Endothelial cell of umbilical vein (primary cell): ENCODE results near the gene CDH23. TPM values are rescaled to one million over a fixed set of nuclear protein-coding genes. Genes with fewer than 3 reads are reported as not detected.

Experiments
- BruUV-seq: library from RNA; stranded (reverse); fragments of 400-500 nt; replicated peaks from 2 replicates; lab custom pipeline; 2021; lab: Mats Ljungman, UMichigan
- CTCF ChIA-PET: fragments of 300-600, 350-600 bp; sonication (Branson Sonifier 250); formaldehyde crosslinking; loops from one replicate; lab custom pipeline; 2021; ENCODE audit warnings: antibody characterized with exemption, inconsistent platforms; lab: Charles Lee
- POLR2A ChIA-PET: fragments of 300-600, 350-600 bp; sonication (Branson Sonifier 250); formaldehyde crosslinking; loops from one replicate; lab custom pipeline; 2021; ENCODE audit warnings: antibody characterized with exemption, inconsistent platforms; lab: Charles Lee
- DNase-seq: peaks from one replicate; pipeline ENCODE4 v3.0.0-alpha.2; 2011; ENCODE audit warnings: low read depth, low spot score
- FAIRE-seq: peaks from 2 replicates; lab custom pipeline; 2011; peaks lifted over from hg19 to GRCh38; lab: Jason Lieb, UNC
- H2AFZ ChIP-seq: 2 replicates; pipeline ENCODE4 v1.6.0; 2012; ENCODE audit warnings: low read depth, low read length, control low read depth, inconsistent platforms
- H3K27ac ChIP-seq: 2 replicates; pipeline ENCODE4 v1.5.1; 2011; ENCODE audit warnings: low read depth, mild to moderate bottlenecking, control low read depth, low read length, moderate library complexity; ENCODE audit not compliant: insufficient read depth
- H3K27me3 ChIP-seq, 2 experiments: 2 replicates each; pipeline versions ENCODE4 v1.6.0 to v1.6.1; 2011; ENCODE audit warnings: low read length in 2 of 2, mixed read lengths in 1 of 2; ENCODE audit not compliant: control insufficient read depth in 2 of 2, insufficient read depth in 2 of 2
- H3K36me3 ChIP-seq, 2 experiments: 2 replicates in 1 of 2; 3 replicates in 1 of 2; pipeline ENCODE4 v1.5.1; 2011; ENCODE audit warnings: low read length in 2 of 2, mild to moderate bottlenecking in 1 of 2, moderate library complexity in 1 of 2; ENCODE audit not compliant: control insufficient read depth in 2 of 2, insufficient read depth in 2 of 2; ENCODE audit errors: extremely low read depth in 1 of 2
- H3K4me1 ChIP-seq: 3 replicates; pipeline ENCODE4 v1.5.1; 2011; ENCODE audit warnings: mild to moderate bottlenecking, low read length; ENCODE audit not compliant: control insufficient read depth, insufficient read depth; ENCODE audit errors: extremely low read depth
- H3K4me2 ChIP-seq: 2 replicates; pipeline ENCODE4 v1.6.1; 2011; ENCODE audit warnings: low read length, control low read depth, mixed read lengths; ENCODE audit not compliant: insufficient read depth
- H3K4me3 ChIP-seq, 3 experiments: fragments of 200-600 bp in 1 of 3; sonication (generic), shearing (Covaris generic) in 1 of 3; replicated peaks in 1 of 3; 2 replicates each; pipeline ENCODE4 v1.5.1; 2011 to 2016; ENCODE audit warnings: control low read depth in 3 of 3, low read length in 3 of 3, mild to moderate bottlenecking in 2 of 3, inconsistent platforms in 1 of 3, low read depth in 1 of 3, moderate library complexity in 1 of 3; ENCODE audit not compliant: insufficient read depth in 1 of 3
- H3K79me2 ChIP-seq: 2 replicates; pipeline ENCODE4 v1.6.0; 2012; ENCODE audit warnings: low read length, inconsistent platforms; ENCODE audit not compliant: control insufficient read depth, insufficient read depth
- H3K9ac ChIP-seq: replicated peaks from 2 replicates; pipeline ENCODE3; 2011; ENCODE audit warnings: low read length, control low read depth; ENCODE audit not compliant: insufficient read depth; ENCODE audit errors: extremely low read depth
- H3K9me1 ChIP-seq: replicated peaks from 3 replicates; pipeline ENCODE4 v1.6.0; 2011; ENCODE audit warnings: mild to moderate bottlenecking, low read length; ENCODE audit not compliant: control insufficient read depth, insufficient read depth; ENCODE audit errors: extremely low read depth
- H3K9me3 ChIP-seq: replicated peaks from 2 replicates; pipeline ENCODE4 v1.5.1; 2012; ENCODE audit warnings: low read length, inconsistent platforms; ENCODE audit not compliant: control insufficient read depth, insufficient read depth
- H4K20me1 ChIP-seq: replicated peaks from 2 replicates; pipeline ENCODE3; 2011; ENCODE audit warnings: mild to moderate bottlenecking, low read length; ENCODE audit not compliant: control insufficient read depth, insufficient read depth; ENCODE audit errors: extremely low read depth
- CTCF ChIP-seq, 2 donors: IDR thresholded peaks; 1 replicate in 1 of 2; 2 replicates in 1 of 2; pipeline ENCODE4 v1.5.1; 2011; ENCODE audit warnings: low read length in 2 of 2, mild to moderate bottlenecking in 2 of 2, moderate library complexity in 2 of 2, control low read depth in 1 of 2, inconsistent platforms in 1 of 2, low read depth in 1 of 2; ENCODE audit not compliant: insufficient read depth in 1 of 2; ENCODE audit errors: extremely low read depth in 1 of 2
- EZH2 ChIP-seq: IDR thresholded peaks from 2 replicates; pipeline ENCODE4 v1.6.1; 2012; ENCODE audit warnings: borderline replicate concordance, low read depth, mild to moderate bottlenecking, moderate library complexity, low read length, inconsistent platforms; ENCODE audit not compliant: severe bottlenecking
- FOS ChIP-seq: IDR thresholded peaks from 2 replicates; pipeline ENCODE4 v1.6.1; 2011; ENCODE audit warnings: mild to moderate bottlenecking, low read length, moderate library complexity, borderline replicate concordance; ENCODE audit not compliant: insufficient read depth
- GATA2 ChIP-seq: IDR thresholded peaks from 2 replicates; pipeline ENCODE4 v1.7.0; 2011; ENCODE audit warnings: low read depth, mild to moderate bottlenecking, moderate library complexity, mixed read lengths, low read length; ENCODE audit not compliant: insufficient read length, insufficient read depth
- JUN ChIP-seq: IDR thresholded peaks from 2 replicates; pipeline ENCODE4 v1.6.1; 2011; ENCODE audit warnings: borderline replicate concordance, low read depth; ENCODE audit not compliant: insufficient read length, insufficient read depth
- MAX ChIP-seq: IDR thresholded peaks from 2 replicates; pipeline ENCODE4 v1.6.1; 2011; ENCODE audit not compliant: insufficient read depth, insufficient read length
- MYC ChIP-seq: IDR thresholded peaks from one replicate; pipeline ENCODE4 v1.6.1; 2011; ENCODE audit warnings: mild to moderate bottlenecking, low read depth, low read length
- POLR2A ChIP-seq: IDR thresholded peaks from 2 replicates; pipeline ENCODE4 v1.6.1; 2012; ENCODE audit warnings: low read depth, mild to moderate bottlenecking, control low read depth, low read length
- POLR2AphosphoS5 ChIP-seq: IDR thresholded peaks from 2 replicates; pipeline ENCODE4 v1.6.1; 2012; ENCODE audit warnings: low read depth, mild to moderate bottlenecking, control low read depth, low read length, moderate library complexity; ENCODE audit not compliant: insufficient read depth
- dilution Hi-C: fragments of 300-500 bp; cut with MboI; formaldehyde crosslinking; loops from one replicate; pipeline ENCODE4 v1.15.0; 2019; ENCODE audit warnings: low sequenced_read_pairs; ENCODE audit not compliant: extremely low pct_ligation_motif_present
- intact Hi-C: fragments of 100-400 bp; cut with micrococcal nuclease; formaldehyde crosslinking; loops from one replicate; pipeline ENCODE4 v1.10.0; 2022
- polyA plus RNA-seq, 4 experiments: library from polyadenylated mRNA; depleted of rRNA in 3 of 4; stranded (reverse) in 3 of 4; unstranded in 1 of 4; fragments of >200 nt; gene quantifications; 2 replicates each; pipeline versions ENCODE4 v1.2.1 to v1.2.3, GENCODE V29; 2011 to 2012; ENCODE audit warnings: missing spikeins in 1 of 4
- total RNA-seq: library from RNA; stranded (reverse); gene quantifications from 2 replicates; pipeline ENCODE4 v1.2.3, GENCODE V29; 2021

Gene CDH23
- total and polyA plus RNA-seq, 2 donors (not counting 3 experiments of a cell fraction or from before 2014, with no cell fraction given) = not detected

GRCh38 chr10:71408436-71409225 lies 11.9 kb downstream of the CDH23 start:
- H3K36me3 ChIP-seq = no peaks in the 10 kb centered on the region
- H3K9me3 ChIP-seq = no peaks in the 10 kb centered on the region
- no peaks in the 10 kb centered on the region for H3K9me1 ChIP-seq
- no peak for FAIRE-seq
- CTCF ChIA-PET = no interaction called here
- no peaks in the 10 kb centered on the region for H4K20me1 ChIP-seq
- no peak overlapping the region for H3K27ac ChIP-seq
- H3K4me3 ChIP-seq = no peak overlapping the region
- no TSS peak for BruUV-seq
- no peak overlapping the region for H2AFZ ChIP-seq
- no peak overlapping the region for H3K9ac ChIP-seq
- no peak overlapping the region for H3K4me2 ChIP-seq
- DNase-seq = no peak
- POLR2A ChIA-PET = no interaction called here
- intact Hi-C loops = no loop called here
- H3K79me2 ChIP-seq = no peaks in the 10 kb centered on the region
- peaks cover 5 to 12% of the 10 kb centered on the region in 2 experiments for H3K27me3 ChIP-seq
- no peaks in the 10 kb centered on the region for H3K4me1 ChIP-seq
- TF ChIP-seq EZH2 (no peak), CTCF (IDR thresholded peaks at IDR 0.05; ENCODE audit: extremely low read depth in 1 of 2, insufficient read depth in 1 of 2, low read depth in 1 of 2, low read length in 2 of 2) (no peak), MAX (no peak), JUN (no peak), MYC (no peak), POLR2A (no peak), FOS (no peak), GATA2 (no peak), POLR2AphosphoS5 (no peak)
- dilution Hi-C loops = no loop called here
